Rectal smooth muscle tissue (tissue), 1 donor: ENCODE results near the gene PLCB4.

Experiments used
- H3K27ac ChIP-seq: one replicate; pipeline ENCODE4 v1.7.0; 2013; ENCODE audit warnings: low read depth, low read length, inconsistent platforms
- H3K27me3 ChIP-seq: one replicate; pipeline ENCODE4 v1.7.0; 2013; ENCODE audit warnings: low read length; ENCODE audit not compliant: control insufficient read depth, insufficient read depth
- H3K36me3 ChIP-seq: one replicate; pipeline ENCODE4 v1.7.0; 2013; ENCODE audit warnings: low read length; ENCODE audit not compliant: control insufficient read depth, insufficient read depth
- H3K4me1 ChIP-seq: one replicate; pipeline ENCODE4 v1.7.0; 2013; ENCODE audit warnings: low read length; ENCODE audit not compliant: control insufficient read depth, insufficient read depth
- H3K4me3 ChIP-seq: one replicate; pipeline ENCODE4 v1.7.0; 2013; ENCODE audit warnings: low read length
- H3K9ac ChIP-seq: one replicate; pipeline ENCODE4 v1.7.0; 2013; ENCODE audit warnings: low read length

The PLCB4 gene

DNA sequence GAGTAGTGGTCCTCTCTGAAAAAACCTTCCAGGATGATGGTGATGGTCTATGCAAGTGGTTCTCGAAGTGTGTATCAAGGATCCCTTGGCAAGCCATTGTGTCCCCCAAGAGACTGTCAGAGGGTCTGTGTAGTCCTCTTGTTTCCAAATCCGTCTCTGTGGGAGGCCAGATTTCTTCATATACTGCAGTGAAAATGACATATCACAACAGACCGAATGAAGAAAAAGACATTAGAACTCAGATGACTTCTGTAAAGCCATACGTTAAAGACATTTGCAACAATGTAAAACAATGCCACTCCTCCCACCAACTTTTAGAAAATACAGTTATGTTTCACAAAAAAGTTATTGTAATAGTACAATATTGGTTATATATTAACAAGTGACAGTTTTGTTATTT, 418.3 kb downstream of the PLCB4 start:
- H3K4me3 ChIP-seq: no peak overlapping the region
- H3K36me3 ChIP-seq: no peaks in the 10 kb centered on the region
- H3K9ac ChIP-seq: no peak overlapping the region
- H3K4me1 ChIP-seq: no peaks in the 10 kb centered on the region
- H3K27me3 ChIP-seq: no peaks in the 10 kb centered on the region
- H3K27ac ChIP-seq: no peak overlapping the region

DNA sequence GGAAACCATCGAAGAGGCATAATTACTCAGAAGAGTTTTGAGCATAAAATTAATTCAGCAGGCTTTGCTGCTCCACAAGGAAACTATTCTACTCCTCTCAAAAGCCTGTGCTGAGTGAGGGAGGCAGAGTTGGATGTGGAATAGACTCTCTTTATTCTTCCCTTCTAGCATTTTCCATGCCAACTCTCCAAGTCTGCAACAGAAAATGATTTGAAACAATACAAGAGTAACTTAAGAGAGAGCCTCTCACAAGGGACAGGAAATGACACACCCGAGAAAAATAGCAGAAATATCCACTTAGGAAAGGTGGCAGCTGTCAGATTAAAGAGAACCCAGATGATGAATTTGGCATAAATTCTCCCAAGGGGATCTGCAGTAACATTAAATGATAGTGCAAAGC, 419.2 kb downstream of the PLCB4 start:
- Histone ChIP-seq H3K27me3 (no peaks in the 10 kb centered on the region), H3K27ac (no peak overlapping the region), H3K36me3 (no peaks in the 10 kb centered on the region)

DNA sequence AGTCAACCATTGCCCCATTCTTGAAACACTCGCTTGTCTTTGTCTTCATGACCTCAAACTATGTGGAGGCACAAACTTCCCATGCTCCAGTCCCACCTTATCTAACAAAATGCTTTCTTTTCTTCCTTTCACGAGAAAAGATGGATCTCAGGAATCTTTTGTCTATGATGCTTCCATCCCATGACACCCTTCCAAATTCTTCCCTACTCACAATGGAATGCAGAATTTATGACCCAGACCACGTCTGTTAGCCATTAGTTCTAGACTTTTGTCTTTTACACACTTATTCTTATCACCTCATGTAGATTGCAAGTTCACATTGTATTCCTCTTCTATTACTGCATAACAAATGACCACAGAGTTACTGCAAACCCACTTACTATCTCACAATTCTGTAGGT, 421.3 kb downstream of the PLCB4 start:
- H3K27me3 ChIP-seq: no peaks in the 10 kb centered on the region
- no peak overlapping the region for H3K4me3 ChIP-seq
- H3K36me3 ChIP-seq: no peaks in the 10 kb centered on the region
- H3K9ac ChIP-seq: no peak overlapping the region
- H3K27ac ChIP-seq: no peak overlapping the region
- H3K4me1 ChIP-seq: no peaks in the 10 kb centered on the region

More for the DNA sequence above, 419.2 kb downstream of the PLCB4 start:
- no peak overlapping the region for H3K4me3 ChIP-seq
- no peaks in the 10 kb centered on the region for H3K4me1 ChIP-seq
- no peak overlapping the region for H3K9ac ChIP-seq

DNA sequence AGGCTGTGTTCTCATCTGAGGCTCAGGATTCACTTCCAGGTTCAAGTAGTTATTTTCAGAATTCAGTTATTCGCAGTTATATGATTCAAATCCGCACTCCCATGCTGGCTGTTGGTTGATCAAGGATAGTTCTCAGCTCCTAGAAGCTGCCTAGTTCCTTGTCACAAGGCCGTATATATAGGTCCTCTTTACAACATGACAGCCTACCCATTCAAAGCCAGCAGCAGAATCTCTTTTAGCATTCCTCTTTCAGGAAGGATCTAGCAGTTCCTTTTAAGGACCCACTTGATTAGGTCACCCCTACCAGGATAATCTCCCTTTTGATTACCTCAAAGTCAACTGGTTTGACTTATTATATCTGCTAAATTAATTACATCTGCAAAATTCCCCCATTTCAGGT, 421.7 kb downstream of the PLCB4 start:
- Histone ChIP-seq H3K27ac (no peak overlapping the region), H3K9ac (no peak overlapping the region), H3K27me3 (no peaks in the 10 kb centered on the region), H3K4me3 (no peak overlapping the region), H3K4me1 (no peaks in the 10 kb centered on the region), H3K36me3 (no peaks in the 10 kb centered on the region)

DNA sequence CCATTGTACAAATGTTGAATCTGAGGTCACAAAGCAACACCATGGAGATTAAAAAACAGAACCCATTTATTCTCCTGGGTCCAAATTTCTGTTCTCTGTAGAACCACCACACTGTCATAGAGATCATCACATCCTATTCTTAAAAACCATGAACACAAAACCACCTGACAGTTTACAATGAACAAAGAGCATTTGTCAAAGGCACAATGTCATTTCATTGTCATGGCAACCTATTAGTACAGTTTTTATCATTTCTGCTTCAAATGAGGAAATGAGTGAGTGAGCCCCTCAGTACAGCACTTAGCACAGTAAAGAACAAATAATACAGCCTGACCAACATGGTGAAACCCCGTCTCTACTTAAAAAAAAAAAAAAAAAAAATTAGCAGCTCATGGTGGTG, 422.4 kb downstream of the PLCB4 start:
- Histone ChIP-seq H3K9ac (no peak overlapping the region), H3K36me3 (no peaks in the 10 kb centered on the region), H3K27ac (no peak overlapping the region), H3K4me1 (no peaks in the 10 kb centered on the region), H3K4me3 (no peak overlapping the region), H3K27me3 (no peaks in the 10 kb centered on the region)

DNA sequence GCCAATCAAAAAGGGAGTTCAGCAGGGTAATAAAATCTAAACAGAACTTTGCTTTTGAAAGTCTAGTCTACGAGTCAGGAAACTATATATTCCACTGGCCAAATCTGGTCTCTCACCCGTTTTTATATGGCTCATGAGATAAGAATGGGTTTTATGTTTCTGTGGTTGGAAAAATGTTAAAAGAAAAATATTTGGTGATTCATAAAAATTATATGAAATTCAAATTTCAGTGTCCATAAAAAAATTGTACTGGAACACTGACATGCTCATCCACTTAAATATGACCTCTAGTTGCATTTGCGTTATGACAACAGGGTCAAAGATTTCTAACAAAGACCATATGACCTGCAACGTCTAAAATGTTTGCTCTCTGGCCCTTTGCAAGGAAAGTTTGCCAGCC, 423.2 kb downstream of the PLCB4 start:
- Histone ChIP-seq H3K4me3 (no peak overlapping the region), H3K36me3 (no peaks in the 10 kb centered on the region), H3K27ac (no peak overlapping the region)

DNA sequence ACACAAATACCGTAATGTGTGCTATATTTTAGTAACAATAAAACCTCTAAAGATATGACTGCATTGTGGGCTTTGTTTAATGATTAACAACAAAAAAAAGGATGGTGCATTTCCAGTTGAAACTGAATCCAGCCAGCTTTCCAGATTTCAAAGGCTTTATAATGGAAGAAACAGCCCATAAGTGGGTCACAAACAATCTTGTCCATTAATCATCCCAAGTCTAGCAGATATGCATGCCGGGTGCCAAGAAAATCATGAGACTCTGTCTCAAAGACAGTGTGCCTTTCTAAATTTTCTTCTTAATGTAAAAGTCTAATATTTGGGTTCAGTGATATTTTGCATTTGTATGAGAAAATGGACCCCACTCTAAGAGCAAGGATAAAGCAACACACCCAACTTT, 424.9 kb downstream of the PLCB4 start:
- no peaks in the 10 kb centered on the region for H3K36me3 ChIP-seq
- H3K4me1 ChIP-seq: no peaks in the 10 kb centered on the region
- H3K9ac ChIP-seq: no peak overlapping the region
- no peak overlapping the region for H3K4me3 ChIP-seq
- H3K27me3 ChIP-seq: no peaks in the 10 kb centered on the region
- no peak overlapping the region for H3K27ac ChIP-seq

More for the DNA sequence above, 423.2 kb downstream of the PLCB4 start:
- Histone ChIP-seq H3K9ac (no peak overlapping the region), H3K4me1 (no peaks in the 10 kb centered on the region), H3K27me3 (no peaks in the 10 kb centered on the region)

DNA sequence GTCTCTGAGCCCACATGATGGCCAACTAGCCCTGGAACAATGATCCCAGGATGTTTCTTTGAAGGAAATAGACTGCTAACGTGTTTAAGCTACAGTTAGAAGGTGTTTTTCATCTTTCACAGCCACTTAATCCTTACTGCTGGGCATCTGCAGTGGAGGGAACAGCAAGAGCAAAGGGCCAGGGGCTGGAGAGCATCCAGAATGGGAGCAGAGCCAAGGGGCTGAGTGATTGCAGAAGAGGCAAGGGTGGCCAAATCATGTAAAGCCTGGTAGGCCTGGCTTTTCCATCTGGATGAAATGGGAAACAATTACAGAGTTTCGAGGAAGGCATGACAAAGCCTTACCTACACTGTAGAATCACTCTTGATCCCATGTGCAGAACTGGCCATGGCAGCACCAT, 426.8 kb downstream of the PLCB4 start:
- no peak overlapping the region for H3K9ac ChIP-seq
- no peaks in the 10 kb centered on the region for H3K36me3 ChIP-seq
- H3K4me3 ChIP-seq: no peak overlapping the region
- no peak overlapping the region for H3K27ac ChIP-seq
- no peaks in the 10 kb centered on the region for H3K4me1 ChIP-seq
- no peaks in the 10 kb centered on the region for H3K27me3 ChIP-seq

DNA sequence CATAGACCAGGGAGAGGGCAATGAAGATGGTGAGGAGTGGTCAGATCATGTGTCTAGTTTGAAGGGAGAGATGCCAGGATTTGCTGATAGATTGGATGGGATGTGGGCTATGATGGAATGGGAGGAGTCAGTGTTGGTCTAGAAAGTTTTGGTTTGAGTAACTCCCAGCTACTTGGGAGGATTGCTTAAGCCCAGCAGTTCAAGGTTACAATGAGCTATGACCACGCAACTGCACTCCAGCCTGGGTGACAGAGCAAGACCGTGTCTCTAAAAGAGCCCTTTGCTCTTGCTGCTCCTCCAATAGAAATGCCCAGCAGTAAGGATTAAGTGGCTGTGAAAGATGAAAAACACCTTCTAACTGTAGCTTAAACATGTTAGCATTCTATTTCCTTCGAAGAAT, 427.3 kb downstream of the PLCB4 start:
- Histone ChIP-seq H3K4me1 (no peaks in the 10 kb centered on the region), H3K36me3 (no peaks in the 10 kb centered on the region), H3K27ac (no peak overlapping the region), H3K27me3 (no peaks in the 10 kb centered on the region), H3K9ac (no peak overlapping the region), H3K4me3 (no peak overlapping the region)

DNA sequence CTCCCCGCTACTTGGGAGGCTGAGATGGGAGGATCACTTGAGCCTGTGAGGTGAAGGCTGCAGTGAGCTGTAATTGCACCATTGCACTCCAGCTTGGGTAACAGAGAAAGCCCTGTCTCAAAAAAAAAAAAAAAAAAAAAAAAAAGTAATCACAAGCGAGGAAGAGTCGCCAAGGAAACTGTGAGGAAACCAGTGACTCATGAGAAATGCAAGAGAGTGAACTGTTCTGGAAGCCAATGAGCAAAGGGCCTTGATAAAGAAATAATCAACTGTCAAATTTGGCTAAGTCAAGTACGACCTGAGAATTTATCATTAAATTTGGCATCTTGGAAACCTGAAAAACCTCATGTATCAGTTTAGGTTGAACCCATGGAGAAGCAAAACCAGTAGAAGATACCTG, 429.4 kb downstream of the PLCB4 start:
- Histone ChIP-seq H3K36me3 (no peaks in the 10 kb centered on the region), H3K4me3 (no peak overlapping the region), H3K27ac (no peak overlapping the region), H3K4me1 (no peaks in the 10 kb centered on the region), H3K9ac (no peak overlapping the region), H3K27me3 (no peaks in the 10 kb centered on the region)

DNA sequence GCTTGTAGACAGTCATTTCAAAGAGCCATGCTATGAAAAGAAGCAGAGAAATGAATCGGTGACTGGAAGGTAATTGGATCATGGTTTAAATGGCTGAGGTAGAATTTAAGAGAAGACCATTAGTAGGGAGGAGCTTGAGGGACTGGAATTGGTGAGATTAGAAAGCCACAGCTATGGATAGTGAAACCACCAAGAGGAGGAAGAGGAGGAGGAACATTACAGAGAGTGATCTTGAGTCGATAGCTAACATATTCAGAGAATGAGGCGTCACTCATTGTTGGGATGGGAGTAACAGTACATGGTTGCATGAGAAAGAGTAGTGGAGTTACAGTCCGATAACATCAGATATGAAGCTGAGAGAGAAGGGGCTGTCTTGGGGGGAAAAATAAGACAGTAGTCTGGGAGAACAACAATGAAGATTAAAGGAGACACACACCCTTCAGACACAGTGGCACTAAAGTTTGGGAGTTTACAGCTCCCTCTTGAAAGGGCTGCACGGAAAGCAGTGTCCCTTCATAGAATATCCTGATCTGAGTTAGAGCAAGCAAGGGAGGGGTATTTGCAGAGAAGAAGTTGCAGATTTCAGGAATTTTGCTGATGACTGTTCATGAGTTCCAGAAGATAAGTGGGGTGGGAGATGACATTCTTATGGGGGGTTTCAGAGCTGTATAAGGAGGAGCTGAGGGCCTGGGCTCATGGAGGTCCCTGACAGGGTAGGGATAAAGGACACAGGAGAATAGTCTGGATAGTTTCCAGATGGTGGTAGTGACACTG, 430.4 kb downstream of the PLCB4 start:
- H3K27ac ChIP-seq: no peak overlapping the region

DNA sequence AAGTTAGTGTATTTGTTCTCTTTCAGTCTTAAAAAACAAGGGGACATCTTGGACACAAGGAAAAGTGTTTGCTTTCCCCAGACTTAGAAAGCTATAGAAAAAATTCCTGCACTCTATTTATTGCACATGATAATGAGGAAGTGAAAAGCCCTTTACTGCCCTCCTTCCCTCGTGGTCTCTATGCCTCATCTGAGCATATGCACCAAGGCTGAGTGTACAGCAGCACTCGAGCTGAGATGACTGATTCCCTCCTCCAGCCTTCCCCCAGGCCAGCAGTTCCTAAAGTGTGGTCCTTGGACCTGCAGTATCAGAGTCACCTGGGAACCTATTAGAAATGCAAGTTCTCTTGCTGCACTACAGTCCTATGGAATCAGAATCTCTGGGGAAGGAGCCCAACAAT, 431.2 kb downstream of the PLCB4 start:
- H3K9ac ChIP-seq: no peak overlapping the region
- no peaks in the 10 kb centered on the region for H3K36me3 ChIP-seq
- H3K4me1 ChIP-seq: no peaks in the 10 kb centered on the region
- H3K27ac ChIP-seq: no peak overlapping the region
- no peak overlapping the region for H3K4me3 ChIP-seq
- no peaks in the 10 kb centered on the region for H3K27me3 ChIP-seq

More for the DNA sequence above, 430.4 kb downstream of the PLCB4 start:
- Histone ChIP-seq H3K27me3 (no peaks in the 10 kb centered on the region), H3K9ac (no peak overlapping the region), H3K36me3 (no peaks in the 10 kb centered on the region), H3K4me3 (no peak overlapping the region), H3K4me1 (no peaks in the 10 kb centered on the region)

DNA sequence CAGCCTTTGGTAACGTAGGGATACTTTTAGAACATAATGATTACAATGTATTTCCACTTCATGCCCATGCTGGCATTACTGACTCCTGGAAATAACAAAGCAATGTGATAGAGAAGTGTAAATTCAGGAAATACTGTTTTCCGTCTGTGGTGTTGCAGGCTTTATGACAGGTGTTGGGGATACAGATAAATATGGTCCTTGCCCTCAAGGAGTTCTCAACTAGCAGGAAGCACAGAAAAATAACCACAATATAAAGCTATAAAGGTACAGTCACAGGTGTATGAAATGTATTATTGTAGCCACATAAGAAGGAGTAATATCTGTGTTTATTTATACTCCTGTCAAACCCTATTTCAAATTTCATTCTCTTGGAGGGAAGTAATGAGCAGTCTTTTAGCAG, 432.6 kb downstream of the PLCB4 start:
- Histone ChIP-seq H3K27ac (no peak overlapping the region), H3K4me1 (no peaks in the 10 kb centered on the region), H3K36me3 (no peaks in the 10 kb centered on the region), H3K9ac (no peak overlapping the region), H3K27me3 (peaks cover 6% of the 10 kb centered on the region), H3K4me3 (no peak overlapping the region)
